ENCODE data around the gene RAP1GAP2.

Gene RAP1GAP2

DNA sequence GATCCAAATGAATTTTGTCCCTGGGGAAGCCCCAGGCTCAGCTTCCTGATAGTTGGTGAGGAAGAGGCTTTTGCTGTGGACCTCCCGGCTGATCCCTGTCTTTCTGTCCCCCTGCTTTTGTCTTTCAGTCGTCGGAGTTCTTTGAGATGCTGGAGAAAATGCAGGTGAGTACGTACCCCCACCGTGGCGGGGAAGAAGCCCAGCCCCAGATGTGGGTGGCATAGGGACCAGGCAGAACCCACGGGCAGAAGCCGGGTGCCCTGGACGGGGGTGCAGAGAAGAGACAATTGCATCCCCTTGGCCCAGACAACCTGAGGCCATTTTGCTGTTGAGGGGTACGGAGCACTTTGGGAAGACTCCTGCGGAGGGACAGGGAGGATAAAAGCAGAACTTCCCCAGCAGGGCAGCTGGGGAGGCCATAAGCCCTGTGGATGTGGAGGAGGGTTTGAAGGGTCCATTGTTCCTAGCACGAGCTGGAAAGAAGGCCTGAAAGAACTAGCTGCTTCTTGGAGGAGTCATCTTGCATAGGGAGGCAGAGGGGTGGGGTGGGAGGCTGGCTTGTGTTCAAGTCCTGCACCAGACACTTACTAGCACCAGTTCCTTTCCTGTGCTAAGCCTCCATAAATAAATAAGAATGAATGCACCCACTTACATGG is 161.5 kb downstream of the RAP1GAP2 start:
- Histone ChIP-seq H3K4me1 (ENCODE audit: insufficient read depth, low read length) (peaks cover 11% of the 10 kb centered on the region), H3K4me3 (ENCODE audit: low read length) (no peak overlapping the region), H3K9ac (ENCODE audit: low read depth, low read length) (no peak overlapping the region), H3K9me3 (ENCODE audit: insufficient read depth, low read depth, low read length) (no peaks in the 10 kb centered on the region), H3K27me3 (ENCODE audit: insufficient read depth, low read length) (no peaks in the 10 kb centered on the region), H3K36me3 (ENCODE audit: insufficient read depth, low read depth, low read length) (no peaks in the 10 kb centered on the region), H3K27ac (ENCODE audit: low read length) (no peak overlapping the region)

DNA sequence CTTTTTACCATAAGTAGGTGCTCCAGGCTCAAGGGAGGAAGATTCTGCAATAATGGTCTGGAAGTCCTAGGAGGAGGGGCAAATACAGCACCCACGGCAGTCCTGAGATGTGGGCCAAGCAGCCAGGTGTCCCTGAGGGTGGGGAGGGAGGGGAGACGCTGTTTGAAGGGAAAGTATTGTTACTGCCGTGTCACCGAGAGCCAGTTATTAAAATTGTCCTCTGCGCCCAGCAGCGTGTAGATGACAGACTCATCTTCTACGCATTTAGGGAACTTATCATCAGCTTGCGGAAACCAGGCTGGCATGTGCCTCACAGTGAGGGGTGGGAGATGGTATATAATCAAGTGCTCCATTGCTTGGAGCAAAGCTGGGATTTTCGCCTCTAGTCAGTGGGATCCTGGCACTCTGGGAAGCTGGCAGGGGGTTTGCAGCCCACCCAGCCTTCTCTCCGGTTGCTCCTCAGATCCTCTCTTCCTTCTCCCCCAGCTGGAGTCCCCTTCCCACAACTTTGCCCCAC is 162.5 kb downstream of the RAP1GAP2 start:
- Histone ChIP-seq H3K27ac (ENCODE audit: low read length) (no peak overlapping the region), H3K36me3 (ENCODE audit: insufficient read depth, low read depth, low read length) (no peaks in the 10 kb centered on the region), H3K4me3 (ENCODE audit: low read length) (no peak overlapping the region), H3K4me1 (ENCODE audit: insufficient read depth, low read length) (peaks cover 11% of the 10 kb centered on the region), H3K27me3 (ENCODE audit: insufficient read depth, low read length) (no peaks in the 10 kb centered on the region), H3K9me3 (ENCODE audit: insufficient read depth, low read depth, low read length) (no peaks in the 10 kb centered on the region), H3K9ac (ENCODE audit: low read depth, low read length) (no peak overlapping the region)

DNA sequence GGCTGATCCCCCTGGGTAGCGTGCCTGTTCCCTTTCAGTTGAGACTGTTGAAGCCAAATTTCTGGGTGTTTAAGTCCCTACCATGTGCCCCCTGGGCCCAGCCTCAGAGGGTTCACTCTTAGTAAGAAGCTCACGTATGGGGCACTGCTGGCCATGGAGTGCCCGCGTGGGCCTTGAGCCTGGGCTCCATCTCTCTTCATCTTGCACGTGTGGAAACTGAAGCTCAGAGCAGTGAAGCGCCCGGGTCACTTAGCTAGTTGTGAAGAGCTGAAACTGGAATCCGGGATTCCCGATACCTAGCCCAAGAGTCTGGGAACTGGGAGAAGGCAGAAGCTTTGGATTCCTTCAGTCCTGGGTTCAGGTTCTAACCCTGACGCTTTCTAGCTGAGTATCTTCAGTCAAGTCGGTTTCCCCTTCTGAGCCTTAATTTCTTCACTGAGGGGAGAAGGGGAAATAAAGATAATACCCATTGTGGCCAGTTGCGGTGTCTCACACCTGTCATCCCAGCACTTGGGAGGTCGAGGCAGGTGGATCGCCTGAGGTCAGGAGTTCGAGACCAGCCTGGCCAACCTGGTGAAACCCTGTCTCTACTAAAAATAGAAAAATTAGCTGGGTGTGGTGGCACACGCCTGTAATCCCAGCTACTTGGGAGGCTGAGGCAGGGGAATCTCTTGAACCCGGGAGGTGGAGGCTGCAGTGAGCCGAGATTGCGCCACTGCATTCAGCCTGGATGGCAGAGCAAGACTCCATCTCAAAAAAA is 163.3 kb downstream of the RAP1GAP2 start:
- no peak overlapping the region for H3K4me3 ChIP-seq (ENCODE audit: low read length)
- H3K9ac ChIP-seq (ENCODE audit: low read depth, low read length): no peak overlapping the region
- H3K9me3 ChIP-seq (ENCODE audit: insufficient read depth, low read depth, low read length): no peaks in the 10 kb centered on the region
- H3K27me3 ChIP-seq (ENCODE audit: insufficient read depth, low read length): no peaks in the 10 kb centered on the region
- H3K4me1 ChIP-seq (ENCODE audit: insufficient read depth, low read length): peaks cover 11% of the 10 kb centered on the region
- no peak overlapping the region for H3K27ac ChIP-seq (ENCODE audit: low read length)
- no peaks in the 10 kb centered on the region for H3K36me3 ChIP-seq (ENCODE audit: insufficient read depth, low read depth, low read length)

DNA sequence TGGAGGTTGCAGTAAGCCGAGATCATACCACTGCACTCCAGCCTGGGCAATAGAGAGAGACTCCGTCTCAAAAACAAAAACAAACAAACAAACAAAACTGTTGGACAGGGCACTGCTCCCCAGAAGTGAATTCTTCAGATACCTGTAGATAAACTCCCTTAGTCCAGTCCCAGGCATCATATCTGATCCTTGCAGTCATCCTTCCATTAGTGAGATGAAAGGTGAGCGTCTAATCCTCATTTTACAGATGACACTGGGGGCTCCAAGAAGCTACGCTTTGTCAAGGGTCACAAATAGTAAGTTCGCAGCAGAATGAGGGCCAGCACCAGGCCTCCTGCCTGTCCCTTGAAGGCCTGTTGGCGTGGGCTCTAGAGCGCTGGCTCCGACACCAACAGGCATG is 165.2 kb downstream of the RAP1GAP2 start:
- H3K27me3 ChIP-seq (ENCODE audit: insufficient read depth, low read length): no peaks in the 10 kb centered on the region
- H3K9me3 ChIP-seq (ENCODE audit: insufficient read depth, low read depth, low read length): no peaks in the 10 kb centered on the region
- no peak overlapping the region for H3K4me3 ChIP-seq (ENCODE audit: low read length)
- peaks cover 11% of the 10 kb centered on the region for H3K4me1 ChIP-seq (ENCODE audit: insufficient read depth, low read length)
- H3K27ac ChIP-seq (ENCODE audit: low read length): no peak overlapping the region
- no peak overlapping the region for H3K9ac ChIP-seq (ENCODE audit: low read depth, low read length)
- peaks cover 11% of the 10 kb centered on the region; the same call in 1 of the 2 replicates for H3K36me3 ChIP-seq (ENCODE audit: insufficient read depth, low read depth, low read length)

DNA sequence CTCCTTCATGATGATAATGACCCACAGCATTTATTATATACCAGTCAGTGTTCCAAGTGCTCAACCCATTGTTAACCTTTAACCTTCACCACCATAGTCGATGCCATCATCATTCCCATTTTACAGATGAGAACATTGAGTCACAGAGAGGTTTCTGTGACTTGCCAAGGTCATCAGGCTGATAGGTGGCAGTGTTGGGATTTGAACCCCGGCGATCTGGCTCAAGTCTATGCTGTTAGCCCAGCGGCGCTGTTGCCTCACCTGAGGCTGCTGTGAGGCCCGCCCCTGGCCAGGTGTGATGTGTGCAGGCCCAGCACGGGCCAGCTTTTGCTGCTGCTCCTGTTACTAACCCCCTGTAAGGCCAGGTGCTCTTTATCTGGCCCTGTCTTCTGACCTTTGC is 166.0 kb downstream of the RAP1GAP2 start:
- Histone ChIP-seq H3K4me1 (ENCODE audit: insufficient read depth, low read length) (peaks cover 10% of the 10 kb centered on the region), H3K9me3 (ENCODE audit: insufficient read depth, low read depth, low read length) (no peaks in the 10 kb centered on the region), H3K27me3 (ENCODE audit: insufficient read depth, low read length) (no peaks in the 10 kb centered on the region), H3K36me3 (ENCODE audit: insufficient read depth, low read depth, low read length) (peaks cover 12% of the 10 kb centered on the region), H3K9ac (ENCODE audit: low read depth, low read length) (no peak overlapping the region), H3K4me3 (ENCODE audit: low read length) (no peak overlapping the region), H3K27ac (ENCODE audit: low read length) (no peak overlapping the region)

DNA sequence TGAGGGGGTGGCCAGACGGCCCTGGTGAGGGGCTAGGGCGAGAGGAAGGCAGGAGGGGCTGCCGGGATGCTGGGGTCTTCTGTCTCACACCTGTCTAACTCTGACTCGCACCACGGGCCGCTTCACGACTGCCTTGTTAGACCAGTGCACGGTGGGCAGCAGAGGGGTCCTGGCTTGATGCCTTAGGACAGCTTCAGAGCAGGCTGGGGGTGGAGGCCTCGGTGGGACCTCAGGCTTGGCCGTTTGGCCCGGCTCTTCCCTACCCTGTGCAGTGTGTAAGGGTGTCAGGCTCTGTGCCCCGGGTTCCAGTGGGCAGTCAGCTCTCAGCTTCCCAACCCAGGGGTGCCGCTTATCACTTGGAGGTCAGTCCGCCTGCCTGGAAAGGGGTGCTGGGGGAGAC is 166.5 kb downstream of the RAP1GAP2 start:
- H3K27ac ChIP-seq (ENCODE audit: low read length): no peak overlapping the region
- H3K4me1 ChIP-seq (ENCODE audit: insufficient read depth, low read length): peaks cover 5% of the 10 kb centered on the region
- no peaks in the 10 kb centered on the region for H3K9me3 ChIP-seq (ENCODE audit: insufficient read depth, low read depth, low read length)
- peaks cover 16% of the 10 kb centered on the region for H3K36me3 ChIP-seq (ENCODE audit: insufficient read depth, low read depth, low read length)
- no peak overlapping the region; the same call in 1 of the 2 replicates for H3K9ac ChIP-seq (ENCODE audit: low read depth, low read length)
- H3K4me3 ChIP-seq (ENCODE audit: low read length): no peak overlapping the region
- no peaks in the 10 kb centered on the region for H3K27me3 ChIP-seq (ENCODE audit: insufficient read depth, low read length)

DNA sequence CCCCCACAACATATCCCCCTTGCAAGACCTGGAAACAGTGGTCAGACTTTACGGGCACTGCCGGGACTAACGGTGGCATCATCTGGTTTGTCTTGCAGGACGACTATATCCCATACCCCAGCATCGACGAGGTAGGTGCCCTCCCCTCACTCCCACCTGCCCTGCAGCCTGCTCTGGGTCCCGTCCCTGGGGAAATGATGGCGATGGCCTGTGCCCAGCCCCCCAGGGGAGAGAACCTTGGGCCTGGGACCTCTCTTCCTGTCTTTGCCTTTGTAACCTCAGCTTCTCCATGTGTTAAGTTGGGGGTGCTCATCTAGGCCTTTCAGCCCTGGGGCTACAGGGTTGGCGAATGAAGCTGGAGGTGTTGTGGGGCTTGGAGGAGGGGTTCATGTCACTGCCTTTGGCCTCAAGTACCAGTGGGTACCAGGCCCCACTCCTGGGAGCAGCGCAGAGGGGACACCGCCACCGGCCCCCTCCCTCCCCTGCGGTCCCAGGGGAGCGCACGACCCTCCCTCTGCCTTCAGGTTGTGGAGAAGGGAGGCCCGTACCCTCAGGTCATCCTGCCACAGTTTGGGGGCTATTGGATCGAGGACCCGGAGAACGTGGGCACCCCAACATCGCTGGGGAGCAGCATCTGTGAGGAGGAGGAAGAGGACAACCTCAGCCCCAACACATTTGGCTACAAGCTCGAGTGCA is 167.2 kb downstream of the RAP1GAP2 start:
- Histone ChIP-seq H3K4me1 (ENCODE audit: insufficient read depth, low read length) (peaks cover 2% of the 10 kb centered on the region; the same call in 1 of the 2 replicates), H3K27ac (ENCODE audit: low read length) (no peak overlapping the region), H3K4me3 (ENCODE audit: low read length) (no peak overlapping the region), H3K36me3 (ENCODE audit: insufficient read depth, low read depth, low read length) (peaks cover 24% of the 10 kb centered on the region), H3K27me3 (ENCODE audit: insufficient read depth, low read length) (no peaks in the 10 kb centered on the region), H3K9me3 (ENCODE audit: insufficient read depth, low read depth, low read length) (no peaks in the 10 kb centered on the region), H3K9ac (ENCODE audit: low read depth, low read length) (no peak overlapping the region; the same call in 1 of the 2 replicates)

DNA sequence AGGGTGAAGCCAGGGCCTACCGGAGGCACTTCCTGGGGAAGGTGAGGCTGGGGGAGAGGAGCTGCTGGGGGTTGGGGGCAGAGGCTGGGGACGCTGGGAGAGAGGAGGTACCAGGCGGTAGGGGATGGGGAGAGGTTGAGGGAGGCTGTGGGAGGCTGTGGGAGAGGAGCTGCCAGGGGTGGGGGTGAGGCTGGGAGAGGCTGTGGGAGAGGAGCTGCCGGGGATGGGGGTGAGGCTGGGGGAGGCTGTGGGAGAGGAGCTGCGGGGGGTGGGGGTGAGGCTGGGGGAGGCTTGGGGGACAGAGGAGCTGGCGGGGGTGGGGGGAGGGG is 167.8 kb downstream of the RAP1GAP2 start:
- Histone ChIP-seq H3K9ac (ENCODE audit: low read depth, low read length) (no peak overlapping the region), H3K4me1 (ENCODE audit: insufficient read depth, low read length) (peaks cover 2% of the 10 kb centered on the region; the same call in 1 of the 2 replicates), H3K27ac (ENCODE audit: low read length) (no peak overlapping the region), H3K4me3 (ENCODE audit: low read length) (no peak overlapping the region), H3K9me3 (ENCODE audit: insufficient read depth, low read depth, low read length) (no peaks in the 10 kb centered on the region), H3K27me3 (ENCODE audit: insufficient read depth, low read length) (no peaks in the 10 kb centered on the region), H3K36me3 (ENCODE audit: insufficient read depth, low read depth, low read length) (peaks cover 26% of the 10 kb centered on the region)

DNA sequence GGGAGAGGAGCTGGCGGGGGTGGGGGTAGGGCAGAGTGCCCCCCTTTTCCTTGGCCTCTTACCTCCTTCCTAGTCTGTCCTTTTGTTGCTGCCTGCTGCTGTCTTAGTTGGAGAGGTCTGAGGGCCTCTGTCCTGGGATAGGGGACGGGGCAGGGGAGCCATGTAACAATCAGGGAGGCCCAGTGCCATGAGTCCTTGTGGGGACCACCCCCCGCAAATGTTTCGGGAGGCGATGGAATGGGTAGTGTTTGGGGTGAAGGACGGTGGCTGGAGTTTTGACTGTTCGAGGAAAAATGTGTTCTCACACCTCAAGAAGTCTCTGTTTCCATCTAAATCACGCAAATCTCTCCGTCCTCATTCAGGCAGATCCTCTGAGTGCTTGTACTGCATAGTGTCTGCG is 168.1 kb downstream of the RAP1GAP2 start:
- Histone ChIP-seq H3K9me3 (ENCODE audit: insufficient read depth, low read depth, low read length) (no peaks in the 10 kb centered on the region), H3K9ac (ENCODE audit: low read depth, low read length) (no peak overlapping the region), H3K27me3 (ENCODE audit: insufficient read depth, low read length) (no peaks in the 10 kb centered on the region), H3K4me3 (ENCODE audit: low read length) (no peak overlapping the region), H3K27ac (ENCODE audit: low read length) (no peak overlapping the region), H3K36me3 (ENCODE audit: insufficient read depth, low read depth, low read length) (peaks cover 26% of the 10 kb centered on the region), H3K4me1 (ENCODE audit: insufficient read depth, low read length) (no peaks in the 10 kb centered on the region; the same call in 1 of the 2 replicates)

DNA sequence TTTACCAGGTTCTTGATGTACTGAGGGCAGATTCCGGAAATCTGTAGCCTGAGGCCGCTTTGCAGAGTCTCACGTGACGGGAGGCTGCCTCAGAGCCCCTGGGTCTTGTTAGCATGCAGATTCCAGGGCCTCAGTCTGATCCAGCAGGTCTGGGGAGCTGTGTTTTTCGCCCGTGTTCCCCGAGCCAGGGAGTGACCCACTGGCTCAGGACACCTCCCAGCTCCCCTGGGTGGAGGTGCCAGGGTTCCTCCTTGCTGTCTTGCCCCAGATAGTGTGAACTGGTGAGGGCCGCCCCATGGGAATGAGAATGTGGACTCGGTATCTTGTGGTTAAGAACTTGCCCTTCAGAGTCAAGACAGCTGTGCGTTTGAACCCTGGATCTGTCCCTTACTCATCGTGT is 168.6 kb downstream of the RAP1GAP2 start:
- Histone ChIP-seq H3K27ac (ENCODE audit: low read length) (no peak overlapping the region), H3K4me1 (ENCODE audit: insufficient read depth, low read length) (no peaks in the 10 kb centered on the region; the same call in 1 of the 2 replicates), H3K36me3 (ENCODE audit: insufficient read depth, low read depth, low read length) (peaks cover 26% of the 10 kb centered on the region), H3K9me3 (ENCODE audit: insufficient read depth, low read depth, low read length) (no peaks in the 10 kb centered on the region), H3K9ac (ENCODE audit: low read depth, low read length) (no peak overlapping the region), H3K4me3 (ENCODE audit: low read length) (no peak overlapping the region), H3K27me3 (ENCODE audit: insufficient read depth, low read length) (no peaks in the 10 kb centered on the region)

DNA sequence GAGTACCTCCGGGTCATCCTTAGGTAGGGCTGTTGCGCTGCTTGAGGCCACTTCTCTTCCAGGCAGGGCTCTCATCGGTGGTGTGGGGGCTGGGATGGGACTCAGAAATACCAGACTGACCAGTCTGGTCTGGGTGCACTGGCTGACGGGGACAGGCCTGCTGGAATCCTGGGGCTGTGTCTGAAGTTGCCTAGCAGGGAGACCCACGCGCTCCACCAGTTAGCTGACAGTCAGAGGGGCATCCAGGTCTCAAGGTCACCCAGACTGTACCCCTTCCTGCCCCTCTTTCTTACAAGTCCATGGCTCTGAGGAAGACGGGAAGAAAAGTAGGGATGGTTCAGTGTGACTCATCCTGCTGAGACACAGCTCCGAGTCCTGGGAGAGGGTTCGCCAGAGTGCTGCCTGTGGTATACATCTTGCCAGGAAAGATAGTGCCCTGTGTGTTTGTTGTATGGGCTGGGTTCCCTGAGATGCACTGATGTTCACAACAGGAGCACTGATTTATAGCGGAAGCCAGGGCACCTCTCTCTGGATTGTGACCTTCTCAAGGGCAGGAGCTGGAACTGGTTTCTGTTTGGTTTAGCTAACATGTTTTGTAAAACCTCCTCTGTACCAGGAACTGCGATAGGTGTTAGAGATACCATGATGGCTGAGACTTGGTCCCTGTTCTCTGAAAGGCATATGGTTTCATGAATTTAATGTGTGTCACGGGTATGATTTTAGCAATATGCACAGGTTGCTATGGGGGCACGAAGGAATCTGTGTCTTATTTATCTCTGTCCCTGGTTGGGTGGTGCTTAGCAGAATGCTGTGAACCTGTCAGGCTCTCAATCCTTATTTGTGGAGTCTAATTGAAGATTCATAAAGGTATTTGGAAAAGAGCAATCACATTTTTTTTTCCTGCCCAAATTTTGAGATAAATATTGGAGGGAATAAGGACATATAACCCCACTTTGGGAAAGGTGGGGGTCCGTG is 169.7 kb downstream of the RAP1GAP2 start:
- Histone ChIP-seq H3K9ac (ENCODE audit: low read depth, low read length) (no peak overlapping the region), H3K9me3 (ENCODE audit: insufficient read depth, low read depth, low read length) (no peaks in the 10 kb centered on the region), H3K27me3 (ENCODE audit: insufficient read depth, low read length) (no peaks in the 10 kb centered on the region), H3K36me3 (ENCODE audit: insufficient read depth, low read depth, low read length) (peaks cover 26% of the 10 kb centered on the region), H3K27ac (ENCODE audit: low read length) (no peak overlapping the region), H3K4me3 (ENCODE audit: low read length) (no peak overlapping the region), H3K4me1 (ENCODE audit: insufficient read depth, low read length) (no peaks in the 10 kb centered on the region)

Data from iPS-20b (cell line).